Stimulated activated naive B cell treated with anti-CD40 and anti-IgM and Interleukin-4, amounts not matched to agents 10 μg/mL and 1 μg/mL and 100 μg/mL, for 72 hours (primary cell): Measurements from ENCODE around the gene FYN.
A peak's percentile ranks its signal among the peaks of the same experiment; 100 is the strongest.

Source experiments
- ATAC-seq, 2 donors: fragments of 150-1000 bp; cut with Tn5 transposase; replicated peaks; 2 replicates each; pipeline ENCODE4 v1.10.0; 2021; ENCODE audit warnings: moderate library complexity in 1 of 2
- DNase-seq: peaks from one replicate; pipeline ENCODE4 v3.0.0; 2021
- H3K27ac Mint-ChIP-seq: one replicate; pipeline ENCODE4 v1.8.0; 2022; ENCODE audit warnings: mild to moderate bottlenecking, mixed read lengths
- H3K27me3 Mint-ChIP-seq, 2 donors: one replicate each; pipeline ENCODE4 v1.8.0; 2022; ENCODE audit warnings: mixed read lengths in 2 of 2
- H3K36me3 Mint-ChIP-seq, 2 donors: one replicate each; pipeline ENCODE4 v1.8.0; 2022; ENCODE audit warnings: mixed read lengths in 2 of 2, mild to moderate bottlenecking in 1 of 2
- H3K4me1 Mint-ChIP-seq, 2 donors: one replicate each; pipeline ENCODE4 v1.8.0; 2022; ENCODE audit warnings: mixed read lengths in 2 of 2, mild to moderate bottlenecking in 1 of 2
- H3K4me3 Mint-ChIP-seq, 2 donors: one replicate each; pipeline ENCODE4 v1.8.0; 2022; ENCODE audit warnings: mild to moderate bottlenecking in 2 of 2, mixed read lengths in 2 of 2, moderate library complexity in 1 of 2
- H3K9me3 Mint-ChIP-seq, 2 donors: one replicate each; pipeline ENCODE4 v1.8.0; 2022; ENCODE audit warnings: mixed read lengths in 2 of 2, mild to moderate bottlenecking in 1 of 2

Gene FYN

DNA sequence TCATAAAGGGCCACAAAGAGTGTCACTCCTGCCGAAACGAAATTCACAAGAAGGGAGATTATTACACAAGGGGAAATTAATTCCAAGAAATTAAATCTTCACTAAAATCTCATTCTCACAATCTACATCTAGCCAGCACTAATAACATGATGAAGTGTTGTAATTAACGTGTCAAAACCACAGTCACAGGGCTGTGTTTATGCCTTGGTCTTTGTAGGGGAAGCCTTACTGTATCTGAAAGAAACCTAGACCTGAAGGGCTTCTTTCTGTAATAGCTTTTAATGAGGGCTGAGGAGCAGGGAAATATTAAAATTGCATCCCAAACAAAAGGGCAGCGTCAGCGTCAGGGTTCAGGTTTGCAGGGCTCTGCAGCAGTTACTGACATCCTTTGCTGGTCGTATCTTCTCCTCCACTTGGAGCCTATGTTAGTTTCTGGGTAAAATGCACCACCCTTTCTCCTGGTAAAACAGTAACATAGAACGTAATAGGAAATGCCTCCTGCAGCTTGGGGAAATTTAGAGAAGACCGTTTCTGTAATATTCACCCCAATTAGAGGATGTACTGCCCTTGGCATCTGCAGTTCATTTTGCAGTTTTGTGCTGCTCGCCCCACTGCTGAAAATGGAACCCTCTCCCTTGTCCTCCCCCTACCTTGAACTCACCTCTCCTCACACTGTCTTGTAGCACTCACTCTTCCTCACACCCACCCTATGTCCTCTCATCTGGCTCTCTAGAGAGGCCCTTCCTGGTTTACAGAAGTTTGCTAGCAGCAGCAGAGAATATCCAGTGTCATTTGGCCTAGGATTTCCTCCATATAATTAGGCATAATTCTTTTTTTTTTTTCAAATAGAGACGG lies 158.6 kb downstream of the FYN start:
- DNase-seq (no peak), ATAC-seq (no peak)
- peaks cover 0 to 1% of the 10 kb centered on the region in 2 donors for H3K4me1 Mint-ChIP-seq
- peaks cover 25 to 49% of the 10 kb centered on the region in 2 donors for H3K36me3 Mint-ChIP-seq
- H3K27ac Mint-ChIP-seq = no peak overlapping the region
- no peaks in the 10 kb centered on the region for H3K27me3 Mint-ChIP-seq
- no peak overlapping the region for H3K4me3 Mint-ChIP-seq
- no peaks in the 10 kb centered on the region for H3K9me3 Mint-ChIP-seq

GRCh38 chr6:111713811-111714210 lies 159.4 kb downstream of the FYN start:
- no peak overlapping the region for H3K4me3 Mint-ChIP-seq
- DNase-seq (no peak), ATAC-seq (no peak)
- peaks cover 0 to 1% of the 10 kb centered on the region in 2 donors for H3K4me1 Mint-ChIP-seq
- H3K27ac Mint-ChIP-seq = no peak overlapping the region
- no peaks in the 10 kb centered on the region for H3K27me3 Mint-ChIP-seq
- H3K9me3 Mint-ChIP-seq = no peaks in the 10 kb centered on the region
- peaks cover 18 to 42% of the 10 kb centered on the region in 2 donors for H3K36me3 Mint-ChIP-seq

- Mint-ChIP-seq H3K27me3 (no peaks in the 10 kb centered on the region), H3K27ac (no peak overlapping the region), H3K4me1 (peaks cover 0 to 1% of the 10 kb centered on the region in 2 donors), H3K4me3 (no peak overlapping the region), H3K36me3 (peaks cover 18 to 39% of the 10 kb centered on the region in 2 donors), H3K9me3 (no peaks in the 10 kb centered on the region)
- no peak for ATAC-seq
- DNase-seq = no peak
These were observed 160.0 kb downstream of the FYN start for GRCh38 chr6:111713236-111713635.

- Mint-ChIP-seq H3K9me3 (no peaks in the 10 kb centered on the region), H3K27ac (peak overlapping the region; percentile 31), H3K27me3 (no peaks in the 10 kb centered on the region), H3K4me3 (no peak overlapping the region), H3K36me3 (peaks cover 18 to 42% of the 10 kb centered on the region in 2 donors), H3K4me1 (peaks cover 0 to 1% of the 10 kb centered on the region in 2 donors)
- DNase-seq (no peak), ATAC-seq (no peak)
These were observed 161.1 kb downstream of the FYN start for GRCh38 chr6:111711984-111712752.

- Mint-ChIP-seq H3K36me3 (peaks cover 16 to 42% of the 10 kb centered on the region in 2 donors), H3K27me3 (no peaks in the 10 kb centered on the region), H3K4me3 (no peak overlapping the region), H3K4me1 (peaks cover 0 to 1% of the 10 kb centered on the region in 2 donors), H3K27ac (no peak overlapping the region), H3K9me3 (no peaks in the 10 kb centered on the region)
- no peak for ATAC-seq
- no peak for DNase-seq
These were observed 161.8 kb downstream of the FYN start for GRCh38 chr6:111711476-111711875.

- H3K27ac Mint-ChIP-seq = no peak overlapping the region
- peaks cover 16 to 42% of the 10 kb centered on the region in 2 donors for H3K36me3 Mint-ChIP-seq
- peaks cover 0 to 1% of the 10 kb centered on the region in 2 donors for H3K4me1 Mint-ChIP-seq
- H3K4me3 Mint-ChIP-seq = no peak overlapping the region
- ATAC-seq (no peak), DNase-seq (no peak)
- H3K9me3 Mint-ChIP-seq = no peaks in the 10 kb centered on the region
- no peaks in the 10 kb centered on the region for H3K27me3 Mint-ChIP-seq
These were observed 162.3 kb downstream of the FYN start for GRCh38 chr6:111710911-111711310.

DNA sequence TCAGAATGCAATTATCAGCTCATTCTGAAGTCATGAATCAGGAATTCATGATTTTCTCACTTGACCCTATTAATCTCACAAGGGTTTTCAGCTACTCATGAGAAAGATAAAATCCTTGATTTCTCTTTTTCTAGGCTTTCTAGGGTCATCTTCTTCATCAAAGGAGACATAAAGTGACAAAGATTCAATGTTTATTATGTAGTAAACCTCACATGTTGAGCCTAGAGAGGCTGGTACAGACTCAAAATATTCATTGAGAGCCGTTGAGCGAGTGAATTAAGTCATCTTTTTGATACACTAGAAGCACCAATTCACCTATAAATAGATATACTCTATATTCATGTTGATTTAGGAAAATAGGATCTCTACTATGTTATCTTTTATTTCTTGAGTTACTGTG lies 162.8 kb downstream of the FYN start:
- H3K27ac Mint-ChIP-seq = no peak overlapping the region
- no peak overlapping the region for H3K4me3 Mint-ChIP-seq
- H3K4me1 Mint-ChIP-seq = peaks cover 0 to 1% of the 10 kb centered on the region in 2 donors
- no peaks in the 10 kb centered on the region for H3K27me3 Mint-ChIP-seq
- peaks cover 16 to 41% of the 10 kb centered on the region in 2 donors for H3K36me3 Mint-ChIP-seq
- ATAC-seq (no peak), DNase-seq (no peak)
- H3K9me3 Mint-ChIP-seq = no peaks in the 10 kb centered on the region

GRCh38 chr6:111709615-111710398 lies 163.4 kb downstream of the FYN start:
- Mint-ChIP-seq H3K27ac (no peak overlapping the region), H3K36me3 (peaks cover 13 to 34% of the 10 kb centered on the region in 2 donors), H3K9me3 (no peaks in the 10 kb centered on the region), H3K4me3 (no peak overlapping the region), H3K27me3 (no peaks in the 10 kb centered on the region), H3K4me1 (no peaks in the 10 kb centered on the region)
- DNase-seq (no peak), ATAC-seq (peak; percentile 96 to 97)

DNA sequence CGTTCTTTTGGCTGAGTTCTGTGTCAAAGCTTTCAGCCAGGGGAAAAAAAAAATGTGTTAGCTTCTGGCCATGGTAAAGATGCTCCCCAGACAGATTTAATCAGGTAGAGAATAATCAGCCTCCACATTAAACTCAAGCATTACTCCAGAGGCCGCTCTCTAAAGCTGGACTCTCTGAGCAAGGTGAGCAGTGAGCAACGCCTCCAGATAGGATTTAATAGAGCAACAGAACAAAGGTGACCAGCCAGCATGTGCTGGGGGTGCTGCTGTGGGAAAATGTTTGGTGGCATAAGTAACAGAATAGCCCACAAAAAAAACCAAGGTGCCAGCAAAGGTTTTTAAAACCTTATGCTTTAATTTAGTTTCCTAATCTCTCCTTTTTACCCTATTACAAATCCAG lies 164.1 kb downstream of the FYN start:
- no peaks in the 10 kb centered on the region for H3K27me3 Mint-ChIP-seq
- no peaks in the 10 kb centered on the region for H3K9me3 Mint-ChIP-seq
- peaks cover 15 to 32% of the 10 kb centered on the region in 2 donors for H3K36me3 Mint-ChIP-seq
- DNase-seq (no peak), ATAC-seq (no peak)
- H3K4me3 Mint-ChIP-seq = no peak overlapping the region
- H3K4me1 Mint-ChIP-seq = no peaks in the 10 kb centered on the region
- H3K27ac Mint-ChIP-seq = no peak overlapping the region

- Mint-ChIP-seq H3K9me3 (no peaks in the 10 kb centered on the region), H3K36me3 (peaks cover 13 to 32% of the 10 kb centered on the region in 2 donors), H3K4me3 (no peak overlapping the region), H3K27me3 (no peaks in the 10 kb centered on the region), H3K27ac (no peak overlapping the region), H3K4me1 (no peaks in the 10 kb centered on the region)
- ATAC-seq (no peak), DNase-seq (no peak)
These were observed 165.5 kb downstream of the FYN start for GRCh38 chr6:111707773-111708172.

DNA sequence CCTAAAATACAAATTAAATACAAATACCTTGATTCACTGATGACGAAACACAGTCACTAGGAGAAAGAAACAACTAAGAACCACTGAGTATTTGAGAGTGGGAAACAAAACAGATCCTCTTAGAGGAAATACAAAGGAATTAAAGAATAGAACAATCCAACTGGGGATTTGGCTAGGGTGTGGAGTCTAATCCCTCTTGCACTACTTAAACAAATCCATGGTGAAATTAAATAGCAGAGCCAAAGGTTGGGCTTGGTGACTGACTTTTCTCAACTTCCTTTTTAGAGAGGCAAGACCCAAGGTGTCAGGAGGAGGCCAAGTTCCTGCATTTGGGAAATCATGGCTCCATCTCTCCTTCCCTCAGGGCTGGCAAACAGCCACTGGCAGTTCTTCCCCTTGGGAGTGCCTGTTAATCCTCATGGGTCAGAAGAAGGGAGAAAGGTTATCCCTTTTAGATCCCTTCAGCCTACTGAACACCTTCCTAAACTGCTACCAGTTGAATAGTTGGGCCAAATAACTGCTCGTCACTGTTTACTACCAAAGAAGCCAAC lies 166.3 kb downstream of the FYN start:
- H3K36me3 Mint-ChIP-seq = peaks cover 12 to 26% of the 10 kb centered on the region in 2 donors
- no peak overlapping the region for H3K27ac Mint-ChIP-seq
- no peaks in the 10 kb centered on the region for H3K9me3 Mint-ChIP-seq
- no peak for ATAC-seq
- no peaks in the 10 kb centered on the region for H3K4me1 Mint-ChIP-seq
- H3K27me3 Mint-ChIP-seq = no peaks in the 10 kb centered on the region
- no peak overlapping the region for H3K4me3 Mint-ChIP-seq
- DNase-seq = no peak

GRCh38 chr6:111703723-111704122 lies 169.5 kb downstream of the FYN start:
- Mint-ChIP-seq H3K4me3 (no peak overlapping the region), H3K36me3 (peaks cover 22 to 40% of the 10 kb centered on the region in 2 donors), H3K9me3 (no peaks in the 10 kb centered on the region), H3K27ac (no peak overlapping the region), H3K4me1 (peaks cover 0 to 6% of the 10 kb centered on the region in 2 donors), H3K27me3 (no peaks in the 10 kb centered on the region)
- DNase-seq (no peak), ATAC-seq (no peak)

GRCh38 chr6:111702268-111702667 lies 171.0 kb downstream of the FYN start:
- H3K27me3 Mint-ChIP-seq = no peaks in the 10 kb centered on the region
- H3K27ac Mint-ChIP-seq = no peak overlapping the region
- no peak for DNase-seq
- no peak for ATAC-seq
- H3K4me1 Mint-ChIP-seq = peaks cover 0 to 6% of the 10 kb centered on the region in 2 donors
- H3K36me3 Mint-ChIP-seq = peaks cover 22 to 33% of the 10 kb centered on the region in 2 donors
- H3K9me3 Mint-ChIP-seq = no peaks in the 10 kb centered on the region
- no peak overlapping the region for H3K4me3 Mint-ChIP-seq

- no peak overlapping the region for H3K27ac Mint-ChIP-seq
- H3K4me3 Mint-ChIP-seq = no peak overlapping the region
- no peaks in the 10 kb centered on the region for H3K9me3 Mint-ChIP-seq
- H3K4me1 Mint-ChIP-seq = peaks cover 0 to 6% of the 10 kb centered on the region in 2 donors
- DNase-seq (no peak), ATAC-seq (no peak)
- H3K27me3 Mint-ChIP-seq = no peaks in the 10 kb centered on the region
- H3K36me3 Mint-ChIP-seq = peaks cover 22 to 35% of the 10 kb centered on the region in 2 donors
These were observed 172.1 kb downstream of the FYN start for GRCh38 chr6:111701146-111701545.
